Stimulated activated naive CD4-positive, alpha-beta T cell (primary cell): ENCODE data around the gene HEPHL1.
"Not testable (repeated sequence)": the region's sequence is repeated elsewhere in the genome, so short reads cannot be mapped to it uniquely, and the experiment has no call there.

Source experiments
- DNase-seq, 6 experiments: peaks; one replicate each; lab custom pipeline; 2025; lab: John Stamatoyannopoulos, UW

HEPHL1 gene

DNA sequence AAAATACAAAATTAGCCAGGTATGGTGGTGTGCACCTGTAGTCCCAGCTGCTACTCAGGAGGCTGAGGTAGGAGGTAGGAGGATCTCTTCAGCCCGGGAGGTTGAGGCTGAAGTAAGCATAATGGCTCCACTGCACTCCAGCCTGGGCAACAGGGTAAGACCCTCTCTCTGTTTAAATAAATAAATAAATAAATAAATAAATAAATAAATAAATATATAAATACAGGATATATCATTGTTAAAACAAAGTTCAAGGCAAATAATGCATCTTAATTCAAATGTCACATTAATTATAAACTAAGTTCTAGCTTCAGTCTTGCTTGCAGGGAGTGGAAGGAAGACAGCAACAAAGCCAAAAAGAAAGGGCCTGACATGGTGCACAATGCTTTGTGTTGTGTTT is 63.0 kb downstream of the HEPHL1 start:
- DNase-seq: no peak

DNA sequence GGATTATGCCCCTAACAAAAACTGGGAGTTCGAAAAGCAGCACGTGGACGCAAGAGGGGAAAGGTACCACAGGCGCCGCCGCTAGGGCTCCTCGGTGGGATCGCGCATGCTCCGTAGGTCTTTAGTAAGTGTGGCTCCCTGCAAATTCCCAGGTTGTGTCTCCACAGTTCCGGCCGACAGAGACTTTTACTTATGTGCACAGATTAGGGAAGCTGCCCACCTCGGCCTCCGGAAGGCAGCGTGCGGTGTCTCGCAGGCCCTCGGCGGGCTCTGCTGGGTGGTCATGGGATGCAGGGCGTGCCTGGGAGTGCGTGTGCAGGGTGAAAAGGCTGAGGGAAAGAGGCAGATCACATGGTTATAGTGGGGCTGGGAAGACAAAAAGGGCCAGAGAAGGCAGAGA is 67.8 kb downstream of the HEPHL1 start:
- DNase-seq: no peak

- no peak for DNase-seq
Measured at GRCh38 chr11:94089341-94089740, 68.2 kb downstream of the HEPHL1 start.

DNA sequence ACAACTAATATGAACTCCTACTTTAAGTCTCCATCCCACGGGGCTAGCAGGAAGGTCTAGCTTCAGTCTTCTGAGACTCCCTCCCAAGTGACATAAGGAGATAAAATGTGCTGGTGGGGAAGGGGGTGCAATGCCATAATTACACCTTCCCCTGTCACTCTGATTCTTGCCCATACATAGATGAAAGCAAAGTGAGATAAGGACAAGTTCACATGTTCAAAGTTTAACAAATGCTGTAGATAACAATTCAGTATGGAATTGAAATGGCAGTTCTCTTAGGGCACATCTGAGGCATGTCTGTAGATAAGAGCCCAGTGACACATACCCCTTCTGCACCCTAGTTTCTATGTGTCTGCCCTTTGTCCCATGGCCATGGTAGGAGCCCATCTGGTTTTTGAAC is 69.2 kb downstream of the HEPHL1 start:
- no peak for DNase-seq

DNA sequence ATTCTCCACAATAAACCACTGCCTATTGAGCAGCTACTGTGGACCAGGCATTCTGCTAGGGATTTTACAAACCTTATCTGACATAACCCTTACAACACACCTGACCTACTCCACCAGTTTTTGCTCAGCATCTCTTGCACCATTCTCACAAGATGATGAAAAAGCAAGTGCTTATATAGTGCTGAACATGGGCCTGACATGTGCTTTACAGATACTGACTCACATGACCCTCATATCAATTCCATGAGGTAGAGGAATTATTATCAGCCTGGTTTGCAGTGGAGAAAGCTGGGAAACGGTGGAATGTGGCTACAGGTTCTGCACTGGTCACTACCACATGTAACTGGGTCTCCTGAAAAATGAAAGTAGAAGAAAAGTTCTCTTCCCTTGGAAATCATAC is 69.9 kb downstream of the HEPHL1 start:
- DNase-seq: no peak

DNA sequence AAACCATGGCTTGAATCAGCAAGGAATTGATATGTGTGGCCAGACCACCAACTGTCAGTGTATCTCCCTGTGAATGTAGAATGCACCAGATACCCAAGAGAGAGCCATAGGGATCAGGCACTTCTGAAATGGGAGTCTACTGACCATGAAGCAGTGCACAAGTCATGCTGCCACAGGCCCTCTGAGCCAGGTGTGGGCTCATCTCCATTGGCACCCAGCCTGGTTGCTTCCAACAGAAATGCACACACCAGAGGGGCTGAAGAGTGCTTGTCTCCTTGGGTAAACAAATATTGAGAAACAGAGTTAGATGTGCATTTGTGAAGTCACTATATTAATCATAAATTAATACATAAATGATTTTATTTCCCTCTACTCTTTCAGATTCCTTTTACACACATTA is 79.1 kb downstream of the HEPHL1 start:
- no peak for DNase-seq

DNA sequence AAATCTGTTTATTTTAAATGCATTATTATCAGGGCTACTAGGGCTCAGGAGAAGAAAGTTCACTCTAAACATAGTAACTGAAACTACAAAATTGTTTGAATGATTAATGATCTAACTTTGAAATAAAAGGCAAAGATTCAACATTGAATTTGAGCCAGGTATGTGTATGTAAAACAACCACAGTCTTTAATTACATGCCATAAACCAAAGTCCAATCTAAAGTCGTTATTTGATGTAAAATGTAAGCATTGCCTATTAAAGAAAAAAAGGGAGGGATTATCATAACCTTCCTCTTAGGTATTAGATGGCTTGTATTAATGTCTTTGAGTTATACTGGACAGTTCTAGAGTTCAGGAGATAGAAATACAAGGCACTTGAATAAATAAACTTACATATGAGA is 82.3 kb downstream of the HEPHL1 start:
- DNase-seq: no peak

DNA sequence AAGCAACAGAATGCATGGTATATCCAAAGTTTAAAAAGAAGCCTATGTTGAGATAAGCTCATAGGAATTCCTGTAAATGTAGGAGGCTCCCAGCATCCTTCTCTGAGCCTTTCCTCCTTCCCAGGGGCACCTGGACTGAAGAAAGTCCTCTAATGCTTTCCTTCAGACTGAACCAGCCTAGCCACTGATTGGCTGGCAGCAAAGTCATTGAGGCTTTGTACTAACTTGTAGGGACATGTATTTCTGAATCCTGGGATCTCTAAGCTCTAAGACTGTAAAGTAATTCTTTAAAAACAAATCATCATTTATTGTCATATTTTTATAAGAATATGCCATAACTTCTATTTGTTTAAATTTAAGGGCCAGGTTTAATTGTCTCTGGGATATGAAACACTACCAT is 83.6 kb downstream of the HEPHL1 start:
- DNase-seq: no peak

DNA sequence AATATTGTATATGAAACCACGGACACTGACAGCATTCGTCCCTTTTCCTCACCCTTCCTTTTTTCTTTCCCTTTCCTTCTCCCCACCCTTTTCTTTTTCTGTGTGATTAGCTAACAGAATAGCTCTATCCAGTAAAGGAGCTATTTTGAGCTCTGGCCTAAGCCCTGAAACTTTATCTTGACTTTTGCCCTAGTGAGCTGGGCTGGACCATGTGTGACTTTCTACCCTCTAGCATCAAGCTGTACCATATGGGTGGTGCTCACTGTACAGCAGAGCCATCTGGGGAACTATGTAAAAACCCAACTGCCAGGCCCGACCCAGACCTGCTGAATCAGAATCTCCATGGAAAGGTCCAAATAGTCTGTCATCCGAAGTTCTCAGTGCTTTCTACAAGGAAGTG is 85.6 kb downstream of the HEPHL1 start:
- no peak for DNase-seq

DNA sequence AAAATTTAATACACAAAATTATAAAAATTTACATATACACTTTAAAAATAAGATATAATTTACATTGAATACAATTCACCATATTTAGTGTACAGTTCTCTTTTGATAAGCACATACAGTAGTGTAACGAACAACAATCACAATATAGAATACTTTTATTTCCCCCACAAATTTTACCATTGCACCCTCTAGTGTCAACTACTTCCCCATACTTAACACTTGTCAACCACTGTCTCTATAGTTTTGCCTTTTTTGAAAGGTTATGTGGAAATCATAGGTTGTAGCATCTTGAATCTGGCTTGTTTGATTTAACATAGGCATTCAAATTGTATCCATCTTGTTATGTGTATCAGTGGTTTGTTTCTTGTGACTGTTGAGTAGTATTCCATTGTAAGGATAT is 86.2 kb downstream of the HEPHL1 start:
- no peak for DNase-seq

GRCh38 chr11:94111241-94111640 is 90.1 kb downstream of the HEPHL1 start:
- DNase-seq: no peak

DNA sequence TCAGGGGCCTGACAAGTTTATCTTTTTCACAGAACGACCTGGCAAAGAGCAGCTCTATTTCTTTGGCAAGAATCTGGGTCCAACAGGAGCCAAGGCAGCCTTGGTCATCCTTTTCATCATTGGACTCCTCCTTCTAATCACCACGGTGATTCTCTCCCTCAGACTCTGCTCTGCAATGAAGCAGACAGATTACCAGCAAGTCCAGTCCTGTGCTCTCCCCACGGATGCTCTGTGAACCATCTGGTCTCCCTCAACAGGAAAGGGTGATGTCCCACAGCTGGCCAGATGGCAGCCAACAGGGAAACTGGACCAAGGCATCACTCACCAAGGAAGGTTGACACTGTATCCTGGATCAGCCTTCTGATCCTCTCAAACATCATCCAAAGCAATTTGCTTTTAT is 90.5 kb downstream of the HEPHL1 start:
- DNase-seq: no peak

- DNase-seq: no peak
Measured at GRCh38 chr11:94112206-94112953, 91.2 kb downstream of the HEPHL1 start.

GRCh38 chr11:94117197-94117574 is 96.0 kb downstream of the HEPHL1 start:
- DNase-seq: no peak

DNA sequence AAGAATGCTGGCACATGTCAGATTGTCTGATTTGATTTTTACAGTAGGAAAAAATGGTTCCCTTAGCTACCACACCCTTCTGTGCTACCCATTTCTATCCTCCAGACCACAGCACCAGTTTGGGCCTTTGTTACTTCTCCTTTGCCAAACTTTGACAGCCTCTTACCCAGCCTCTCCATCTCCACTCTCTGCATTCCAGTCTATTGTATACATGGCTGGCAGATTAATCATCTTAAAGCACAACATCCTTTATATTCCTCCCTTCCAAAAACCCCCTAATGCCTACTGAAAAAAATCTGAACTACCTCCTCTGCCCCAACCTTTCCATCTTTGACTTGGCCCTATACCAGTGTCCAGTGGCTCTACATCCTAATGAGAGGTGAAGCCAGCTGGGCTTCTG is 96.7 kb downstream of the HEPHL1 start:
- DNase-seq: no peak

DNA sequence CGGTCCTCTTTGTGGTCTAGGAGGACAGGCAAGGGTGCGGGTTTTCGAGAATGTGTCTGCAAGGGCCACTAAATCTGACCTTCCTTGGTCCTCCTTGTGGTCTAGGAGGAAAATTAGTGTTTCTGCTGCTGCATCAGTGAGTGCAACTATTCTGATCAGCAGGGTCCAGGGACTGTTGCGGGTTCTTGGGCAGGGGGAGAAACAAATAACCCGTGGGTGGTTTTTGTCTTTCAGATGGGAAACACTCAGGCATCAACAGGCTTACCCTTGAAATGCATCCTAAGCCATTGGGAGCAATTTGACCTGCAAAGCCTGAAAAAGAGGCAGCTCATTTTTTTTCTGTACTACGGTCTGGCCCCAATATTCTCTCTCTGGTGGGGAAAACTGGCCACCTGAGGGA is 98.5 kb downstream of the HEPHL1 start:
- DNase-seq: not testable (repeated sequence)

DNA sequence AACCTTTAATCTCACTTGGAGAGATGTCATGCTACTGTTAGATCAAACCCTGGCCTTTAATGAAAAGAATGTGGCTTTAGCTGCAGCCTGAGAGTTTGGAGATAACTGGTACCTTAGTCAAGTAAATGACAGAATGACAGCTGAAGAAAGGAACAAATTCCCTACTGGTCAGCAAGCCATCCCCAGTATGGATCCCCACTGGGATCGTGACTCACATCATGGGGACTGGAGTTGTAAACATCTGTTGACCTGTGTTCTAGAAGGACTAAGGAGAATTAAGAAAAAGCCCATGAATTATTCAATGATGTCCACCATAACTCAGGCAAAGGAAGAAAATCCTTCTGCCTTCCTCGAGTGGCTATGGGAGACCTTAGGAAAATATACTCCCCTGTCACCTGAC is 99.4 kb downstream of the HEPHL1 start:
- DNase-seq: not testable (repeated sequence)

GRCh38 chr11:94120946-94121345 is 99.8 kb downstream of the HEPHL1 start:
- DNase-seq: no peak

- no peak for DNase-seq
Measured at GRCh38 chr11:94125407-94126115, 104.4 kb downstream of the HEPHL1 start.

- no peak for DNase-seq
Measured at GRCh38 chr11:94127638-94128037, 106.5 kb downstream of the HEPHL1 start.

DNA sequence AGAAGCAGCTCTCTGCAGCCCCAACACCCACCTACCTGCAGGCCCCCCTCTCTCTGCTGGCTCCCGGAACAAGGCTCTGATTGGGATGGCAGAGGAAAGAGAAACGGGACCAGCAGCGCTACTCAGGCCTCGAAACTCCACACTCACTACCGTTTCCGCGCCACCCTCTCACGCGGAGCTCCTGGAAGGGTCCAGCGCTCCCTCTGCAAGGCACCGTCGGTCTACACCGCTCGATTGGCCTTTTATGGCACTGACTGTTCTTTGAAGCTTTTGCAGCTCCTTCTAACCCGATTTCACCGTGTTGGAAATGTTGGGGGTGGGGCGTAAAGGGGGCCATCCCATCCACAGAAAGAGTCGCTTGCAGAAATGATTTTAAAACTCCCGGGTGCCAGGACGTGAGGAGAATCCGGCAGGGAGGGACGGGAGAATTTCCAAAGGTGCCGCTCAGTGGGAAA is 107.2 kb downstream of the HEPHL1 start:
- DNase-seq: peak in 1 of 6 experiments; percentile 21

- peak; percentile 58 to 71 (median 64) for DNase-seq
Measured at GRCh38 chr11:94128746-94129511, 107.8 kb downstream of the HEPHL1 start, which contains the start of gene PANX1. PANX1 (plus strand) TSS chr11:94128841; CDS start chr11:94129313, 472 bp downstream.
